HG02981 (cell line): Measurements from ENCODE around the gene CPZ.

ENCODE experiments used
- ATAC-seq: cut with Tn5 transposase; IDR thresholded peaks from one replicate; pipeline ENCODE4 v1.9.1; 2021; ENCODE audit warnings: mild to moderate bottlenecking, moderate library complexity; ENCODE audit not compliant: unreplicated experiment

Gene CPZ

DNA sequence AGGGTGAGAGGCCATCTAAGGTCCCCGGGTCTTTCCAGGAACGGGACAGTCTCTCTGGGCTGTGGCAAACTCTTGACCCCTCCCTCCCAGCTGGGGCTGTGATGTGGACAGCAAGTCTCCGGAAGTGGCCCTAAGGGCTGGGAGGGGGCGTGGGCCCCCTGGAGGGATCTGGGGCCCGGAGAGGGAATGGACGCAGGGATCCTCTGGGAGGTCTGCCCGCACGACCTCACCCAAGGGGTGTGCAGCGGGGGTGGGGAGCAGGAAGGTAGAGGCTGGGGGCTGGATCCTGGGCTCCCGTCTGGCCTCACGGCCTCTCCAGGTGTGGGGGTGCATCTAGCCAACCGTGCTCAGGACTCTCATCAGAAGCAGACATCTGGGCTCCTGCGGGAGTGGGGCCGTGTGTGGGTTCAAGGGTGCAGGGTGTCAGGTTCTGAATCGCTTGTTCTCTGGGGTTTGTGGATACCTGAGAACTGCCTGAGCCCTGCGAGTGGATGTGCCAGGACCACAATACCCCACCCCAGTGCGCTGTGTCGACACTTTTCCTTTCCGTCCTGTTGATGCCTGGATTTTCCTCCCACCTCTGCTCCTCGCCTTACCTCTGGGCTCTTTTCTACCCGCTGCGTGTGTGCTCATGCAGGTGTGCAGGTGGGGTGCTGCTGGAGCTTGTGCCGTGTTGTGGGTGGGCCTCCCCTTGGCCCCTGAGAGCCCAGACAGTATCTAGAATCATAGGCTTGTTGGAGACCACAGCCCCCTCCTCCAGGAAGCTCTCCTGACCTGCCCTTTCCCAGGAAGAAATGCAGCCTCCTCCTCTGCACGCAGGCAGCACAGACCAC, 915 bp downstream of the CPZ start:
- ATAC-seq, result no peak

DNA sequence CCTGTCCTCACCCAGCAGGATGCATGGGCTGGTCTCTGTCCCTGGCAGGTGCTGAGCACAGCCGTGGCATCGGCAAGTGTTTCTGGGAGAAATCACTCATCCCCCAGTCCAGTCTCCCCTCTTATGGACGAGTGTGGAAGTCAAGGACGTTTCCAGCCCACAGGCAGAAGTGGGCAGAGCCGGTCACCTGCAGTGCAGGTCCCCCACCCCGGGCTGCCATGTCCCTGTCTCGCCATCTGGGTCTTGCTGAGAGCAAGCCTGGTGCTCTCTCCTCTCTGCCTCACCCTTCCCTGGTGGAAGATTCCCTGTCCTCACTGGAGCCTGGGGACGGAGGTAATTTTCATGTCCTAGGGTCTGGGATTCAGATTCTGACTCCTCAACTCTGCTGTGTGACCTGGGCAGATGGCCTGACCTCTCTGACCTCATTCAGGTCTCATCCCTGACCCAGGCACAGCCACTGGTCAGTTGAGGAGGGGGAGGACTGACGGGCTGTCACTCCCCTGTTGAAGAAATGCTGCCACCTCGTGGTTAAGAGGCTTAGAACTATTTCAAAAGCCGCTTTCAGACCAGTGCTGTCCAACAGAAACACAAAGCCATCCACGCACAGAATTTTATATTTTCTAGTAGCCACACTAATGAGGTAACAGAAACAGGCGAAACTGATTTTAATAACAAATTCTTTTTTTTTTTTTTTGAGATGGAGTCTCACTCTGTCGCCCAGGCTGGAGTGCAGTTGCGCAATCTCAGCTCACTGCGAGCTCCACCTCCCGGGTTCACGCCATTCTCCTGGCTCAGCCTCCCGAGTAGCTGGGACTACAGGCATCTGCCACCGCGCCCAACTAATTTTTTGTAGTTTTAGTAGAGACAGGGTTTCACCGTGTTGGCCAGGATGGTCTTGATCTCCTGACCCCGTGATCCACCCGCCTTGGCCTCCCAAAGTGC, 1.8 kb downstream of the CPZ start:
- no peak for ATAC-seq

DNA sequence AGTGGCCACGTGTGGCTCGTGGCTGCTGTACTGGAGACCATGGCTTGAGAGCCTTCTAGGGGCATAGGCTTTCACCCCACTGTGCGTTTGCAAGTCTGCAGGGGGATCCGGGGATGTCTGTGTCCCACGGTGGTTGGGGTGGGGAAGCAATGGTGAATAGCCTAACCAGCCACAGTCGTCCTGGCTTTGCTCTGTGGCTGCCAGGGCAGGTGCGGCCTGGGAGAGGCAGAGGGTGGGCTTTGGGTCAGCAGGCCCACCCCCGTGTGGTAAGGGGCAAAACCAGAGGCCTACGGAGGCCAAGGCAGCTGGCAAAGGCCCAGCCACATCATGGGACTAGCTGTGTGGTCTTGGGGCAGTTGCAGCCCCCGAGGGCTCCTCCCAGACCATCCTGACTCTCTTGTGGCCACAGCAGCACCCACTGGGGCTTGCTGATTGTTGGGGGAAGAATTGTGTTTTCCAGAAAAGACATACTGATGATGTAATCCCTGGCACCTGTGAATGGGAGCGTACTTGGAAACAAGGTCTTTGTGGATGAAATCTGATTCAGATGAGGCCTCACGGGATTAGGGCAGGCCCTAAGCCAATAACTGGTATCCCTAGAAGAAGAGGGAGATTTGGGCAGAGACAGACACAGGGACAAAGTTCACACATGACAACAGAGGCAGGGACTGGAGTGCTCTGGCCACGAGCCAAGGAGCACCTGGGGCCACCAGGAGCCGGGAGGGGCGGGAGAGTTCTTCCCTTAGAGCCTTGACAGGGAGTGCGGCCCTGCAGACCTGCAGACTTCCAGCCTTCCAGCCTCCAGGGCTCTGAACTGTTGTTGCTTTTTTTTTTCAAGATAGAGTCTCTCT, 2.9 kb downstream of the CPZ start:
- no peak for ATAC-seq

DNA sequence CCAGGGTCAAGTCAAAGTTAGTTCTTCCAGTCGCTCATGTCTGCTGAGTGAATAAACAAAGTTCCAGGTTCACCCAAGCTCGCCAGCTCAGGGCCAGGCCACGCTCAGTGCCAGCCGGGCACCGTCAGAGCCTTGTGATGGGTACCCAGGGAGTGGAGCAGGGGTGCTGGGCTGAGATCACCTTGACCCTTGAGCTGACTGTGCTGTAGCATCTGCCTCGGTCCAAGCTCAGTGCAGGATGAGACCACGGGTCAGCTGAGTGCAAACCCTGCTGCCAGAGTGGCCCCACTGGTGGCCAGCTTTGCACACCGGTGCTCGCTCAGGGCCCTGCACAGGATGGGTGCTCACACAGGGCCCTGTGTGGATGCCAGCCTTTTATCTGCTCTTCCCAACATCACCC, 4.3 kb downstream of the CPZ start:
- ATAC-seq, result no peak

DNA sequence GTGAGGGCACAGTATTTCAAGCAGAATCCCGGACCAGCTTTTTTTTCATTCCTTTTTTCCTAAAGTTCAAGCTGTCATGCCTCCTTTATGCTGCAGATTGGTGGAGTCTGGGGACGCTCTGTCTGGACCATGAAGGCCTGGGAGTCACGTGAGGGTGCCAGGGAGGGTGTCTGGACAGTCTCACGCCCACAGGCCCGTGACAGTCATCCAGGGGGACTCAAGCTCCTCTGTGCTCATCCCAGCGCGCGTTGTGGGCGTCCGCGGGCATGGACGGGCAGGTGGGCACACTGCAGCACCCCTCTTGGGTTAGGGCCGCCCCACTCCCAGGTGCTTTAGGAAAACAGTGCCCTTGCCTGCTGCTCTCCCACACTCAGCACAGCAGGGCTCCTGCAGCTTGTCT, 4.8 kb downstream of the CPZ start:
- ATAC-seq, result no peak

DNA sequence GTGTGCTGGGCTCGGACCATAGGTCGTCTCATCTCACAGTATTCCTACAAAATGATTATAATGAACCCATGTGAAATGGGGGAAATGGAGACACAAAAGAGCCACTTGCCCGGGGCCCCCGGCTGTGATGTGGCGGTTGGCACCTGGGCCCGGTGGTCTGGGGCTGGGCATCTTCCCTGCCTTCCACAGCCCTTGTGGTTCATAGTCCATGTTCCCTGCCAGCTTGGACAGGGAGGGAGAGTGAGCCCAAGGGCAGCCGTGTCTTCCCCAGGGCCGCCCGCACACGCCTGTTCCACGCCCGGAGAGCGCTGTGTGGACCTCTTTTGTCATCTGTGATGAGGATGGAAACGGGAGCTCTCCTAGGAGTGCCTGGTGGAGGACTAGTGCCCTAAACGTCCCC, 5.2 kb downstream of the CPZ start:
- ATAC-seq, result no peak

DNA sequence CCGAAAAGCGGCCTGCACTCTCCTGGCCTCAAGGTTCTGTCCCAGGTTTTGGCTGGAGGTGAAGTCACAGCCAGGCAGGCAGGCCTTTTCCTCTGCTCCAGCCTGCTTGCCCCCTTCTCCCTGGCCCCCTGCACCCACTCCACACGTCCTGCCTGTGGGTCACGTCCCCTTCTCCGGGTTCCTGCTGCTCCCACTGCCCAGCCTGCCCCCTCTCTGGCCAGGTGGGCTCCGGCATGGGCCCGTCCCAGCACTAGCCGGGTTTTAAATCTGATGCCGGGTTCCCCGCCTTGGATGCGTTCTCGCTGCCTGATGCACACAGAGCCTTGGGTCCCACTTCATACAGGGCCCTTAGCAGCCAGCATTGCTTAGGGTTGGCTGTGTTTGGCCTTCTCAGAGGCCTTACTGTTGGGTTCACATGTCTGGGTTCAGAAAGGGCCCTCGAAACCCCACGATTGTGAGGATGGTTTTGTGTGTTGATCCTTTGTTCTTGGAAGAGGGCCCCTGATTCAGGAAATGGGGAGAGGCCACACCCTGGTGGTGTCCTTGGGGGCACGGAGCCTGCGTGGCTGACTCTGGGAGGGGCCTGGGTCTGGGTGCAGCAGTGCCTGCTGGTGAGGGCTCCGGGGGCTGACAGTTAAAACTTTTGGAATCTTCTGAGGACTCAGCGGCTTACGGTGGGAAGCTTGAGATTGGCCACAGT, 6.0 kb downstream of the CPZ start:
- no peak for ATAC-seq

DNA sequence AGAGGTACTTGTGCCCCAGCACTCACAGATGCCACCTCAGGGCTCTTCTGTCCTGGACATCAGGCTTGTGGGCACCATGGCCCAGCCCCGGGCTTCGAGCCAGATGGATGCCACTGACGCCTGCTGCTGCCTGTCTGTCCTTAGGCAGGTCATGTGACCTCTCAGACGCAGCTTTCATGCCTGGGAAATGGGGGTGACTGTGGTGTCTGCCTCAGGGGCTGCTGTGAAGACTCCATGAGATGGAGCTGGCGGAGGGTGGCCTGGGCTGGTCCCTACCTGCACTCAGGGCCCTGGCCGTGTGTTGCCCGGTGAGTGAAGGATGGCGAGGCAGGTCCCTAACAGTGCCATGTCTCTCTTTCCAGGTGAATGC, 6.5 kb downstream of the CPZ start:
- no peak for ATAC-seq

DNA sequence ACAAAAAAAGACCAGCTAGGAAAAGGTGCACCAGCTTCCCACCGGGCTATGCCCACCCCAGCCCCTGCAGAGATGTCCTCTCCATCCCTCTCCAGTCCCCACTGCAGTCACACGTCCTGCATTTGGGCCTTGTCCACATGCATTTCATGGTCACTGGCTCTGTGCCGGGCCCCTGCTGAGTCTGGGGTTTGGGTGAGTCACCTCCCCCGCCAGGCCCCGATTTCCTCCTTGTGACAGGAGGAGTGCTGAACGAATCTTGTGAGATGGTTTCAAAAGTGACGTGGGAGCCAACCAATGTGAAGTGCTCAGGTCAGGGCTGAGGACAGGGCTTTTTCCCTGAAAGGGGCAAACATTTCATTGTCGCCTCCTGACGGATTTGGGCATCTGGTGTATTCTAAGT, 7.1 kb downstream of the CPZ start:
- ATAC-seq, result no peak

DNA sequence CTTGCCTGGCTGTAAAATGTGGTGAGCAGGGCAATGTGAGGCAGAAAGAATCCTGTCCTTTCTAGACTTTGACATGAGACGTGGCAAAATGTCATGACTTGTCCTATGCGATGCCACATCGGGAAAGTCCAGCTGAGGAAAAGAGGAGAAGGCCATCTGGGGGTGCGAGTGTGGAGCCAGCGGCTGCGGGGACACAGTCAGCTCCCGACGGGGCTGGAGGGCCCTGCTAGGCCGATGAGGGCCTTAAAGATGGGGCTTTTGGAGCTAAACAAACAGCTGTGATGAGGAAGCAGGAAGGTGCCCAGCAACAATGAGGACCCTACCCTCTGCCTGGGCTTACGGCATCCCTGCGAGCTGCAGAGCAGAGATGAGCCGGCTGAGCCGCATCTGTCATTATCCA, 7.7 kb downstream of the CPZ start:
- ATAC-seq, result no peak

DNA sequence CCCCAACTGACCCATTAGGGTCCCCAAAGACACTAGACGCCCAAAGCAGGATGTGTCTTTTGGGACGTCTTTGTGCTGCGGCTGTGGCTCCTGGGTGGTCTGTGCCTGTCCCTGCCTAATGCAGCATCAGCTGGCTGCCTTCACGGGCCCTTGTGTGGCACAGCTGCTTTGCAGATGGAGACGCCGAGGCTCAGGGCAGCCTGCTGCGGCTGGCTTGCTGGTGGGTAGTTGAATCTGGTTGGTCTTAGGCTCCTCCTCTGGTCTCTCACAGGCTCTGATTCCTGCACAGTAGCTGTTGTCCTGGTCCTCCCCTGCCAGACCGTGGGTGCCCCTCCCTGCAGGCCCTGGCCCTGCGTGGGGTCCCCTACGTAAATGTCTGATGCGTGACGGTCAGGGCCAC, 8.1 kb downstream of the CPZ start:
- ATAC-seq, result no peak

DNA sequence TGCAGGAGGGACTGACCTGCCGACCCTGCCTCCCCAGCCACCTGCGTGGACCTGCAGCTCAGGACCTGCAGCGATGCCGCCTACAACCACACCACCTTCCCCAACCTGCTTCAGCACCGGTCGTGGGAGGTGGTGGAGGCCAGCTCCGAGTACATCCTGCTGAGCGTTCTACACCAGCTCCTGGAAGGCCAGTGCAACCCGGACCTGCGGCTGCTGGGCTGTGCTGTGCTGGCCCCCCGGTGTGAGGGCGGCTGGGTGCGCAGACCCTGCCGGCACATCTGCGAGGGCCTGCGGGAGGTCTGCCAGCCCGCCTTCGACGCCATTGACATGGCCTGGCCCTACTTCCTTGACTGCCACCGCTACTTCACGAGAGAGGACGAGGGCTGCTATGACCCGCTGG, 8.5 kb downstream of the CPZ start:
- ATAC-seq, result no peak

DNA sequence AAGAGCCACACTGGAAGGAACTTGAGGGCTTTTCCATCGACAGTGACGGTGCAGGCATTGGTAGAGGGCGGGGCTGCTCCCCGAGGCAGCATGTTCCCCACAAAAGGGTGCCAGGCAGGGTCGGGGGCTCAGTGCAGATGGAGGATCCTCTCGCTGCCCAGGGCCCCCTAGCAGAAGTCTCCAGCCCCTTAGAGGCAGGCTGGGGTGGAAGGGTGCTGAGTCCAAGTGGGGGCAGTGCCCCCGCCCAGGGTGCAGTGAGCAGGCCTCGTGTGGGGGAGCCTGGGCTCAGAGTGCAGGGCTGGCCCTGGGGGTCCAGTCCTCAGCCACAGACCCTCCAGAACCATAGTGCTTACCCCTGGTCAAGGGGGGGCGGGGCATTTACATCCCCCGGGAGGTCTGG, 9.0 kb downstream of the CPZ start:
- ATAC-seq, result no peak

DNA sequence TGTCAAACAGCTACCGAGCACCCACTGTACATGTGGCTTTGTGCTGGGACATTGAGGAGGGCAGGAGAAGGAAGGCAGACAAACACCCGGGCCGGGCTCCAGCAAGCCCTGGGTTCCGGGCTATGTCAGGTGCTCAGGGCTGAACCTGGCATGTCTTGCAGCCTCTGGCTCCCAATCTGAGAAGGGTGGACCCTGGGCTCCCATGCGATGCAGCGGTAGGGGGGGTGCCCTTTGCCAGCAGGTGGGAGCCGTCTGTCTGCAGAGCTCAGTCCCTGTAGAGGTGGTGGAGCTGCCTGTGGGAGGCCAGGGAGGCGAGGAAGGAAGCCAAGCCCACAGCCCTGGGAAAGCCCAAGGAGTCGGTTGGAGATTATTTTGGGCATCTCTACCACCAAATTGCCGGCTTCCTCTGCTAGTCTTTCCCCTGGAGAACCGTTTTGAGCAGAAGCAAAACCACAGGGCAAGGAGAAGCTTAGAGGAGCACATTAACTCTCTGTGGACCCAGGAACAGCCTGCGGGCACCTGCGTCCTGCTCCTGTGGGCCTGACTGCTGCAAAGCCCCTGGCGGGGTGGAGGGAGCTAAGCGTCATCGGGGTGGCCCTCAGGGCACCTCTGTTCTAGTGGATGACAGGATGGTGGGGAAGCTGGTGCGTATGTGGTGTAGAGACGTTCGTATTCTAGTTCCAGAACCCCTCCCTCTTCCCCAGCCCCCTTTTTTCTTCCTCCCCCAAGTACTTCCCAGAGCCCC, 10.3 kb downstream of the CPZ start:
- no peak for ATAC-seq

DNA sequence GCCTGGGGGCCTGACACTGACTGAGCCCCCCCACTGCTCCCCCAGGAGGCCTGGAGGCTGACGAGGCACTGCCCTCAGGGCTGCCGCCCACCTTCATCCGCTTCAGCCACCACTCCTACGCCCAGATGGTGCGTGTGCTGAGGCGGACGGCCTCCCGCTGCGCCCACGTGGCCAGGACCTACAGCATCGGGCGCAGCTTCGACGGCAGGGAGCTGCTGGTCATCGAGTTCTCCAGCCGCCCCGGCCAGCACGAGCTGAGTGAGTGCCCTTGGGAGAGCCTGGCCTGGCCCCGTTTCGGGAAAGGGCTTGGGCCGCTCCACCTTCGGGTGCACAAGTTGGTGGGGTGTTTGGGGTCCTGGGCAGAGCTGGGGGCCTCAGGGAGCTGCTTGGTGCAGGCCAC, 11.4 kb downstream of the CPZ start:
- ATAC-seq, result no peak

DNA sequence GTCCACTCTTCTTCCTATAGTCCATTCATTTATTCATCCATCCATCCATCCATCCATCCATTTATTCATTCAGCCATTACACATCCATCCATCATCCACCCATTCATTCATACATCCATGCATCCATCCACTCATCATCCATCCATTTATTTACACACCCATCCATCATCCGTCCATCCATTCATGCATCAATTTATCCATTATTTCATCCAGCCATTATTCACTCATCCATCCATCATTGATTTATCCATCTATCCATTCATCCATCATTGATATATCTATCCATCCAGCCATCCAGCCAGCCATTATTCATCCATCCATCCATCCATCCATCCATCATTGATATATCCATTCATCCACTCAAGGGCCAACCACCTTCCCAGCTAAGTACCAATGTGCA, 12.7 kb downstream of the CPZ start:
- ATAC-seq, result no peak

DNA sequence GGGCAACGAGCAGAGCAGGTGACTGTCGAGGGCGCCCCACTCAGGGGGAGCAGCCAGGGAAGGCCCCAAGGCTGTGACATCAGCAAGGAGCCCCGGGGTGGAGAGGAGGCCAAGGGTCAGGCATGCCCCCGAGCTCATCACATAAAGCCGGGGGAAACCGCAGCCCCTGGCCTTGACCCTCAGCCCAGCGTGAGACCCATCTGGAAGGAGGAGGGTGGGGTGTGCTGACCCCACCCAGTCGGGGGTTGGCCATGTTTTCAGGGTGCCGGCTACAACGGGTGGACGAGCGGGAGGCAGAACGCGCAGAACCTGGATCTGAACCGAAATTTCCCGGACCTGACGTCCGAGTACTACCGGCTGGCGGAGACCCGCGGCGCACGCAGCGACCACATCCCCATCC, 13.9 kb downstream of the CPZ start:
- no peak for ATAC-seq

DNA sequence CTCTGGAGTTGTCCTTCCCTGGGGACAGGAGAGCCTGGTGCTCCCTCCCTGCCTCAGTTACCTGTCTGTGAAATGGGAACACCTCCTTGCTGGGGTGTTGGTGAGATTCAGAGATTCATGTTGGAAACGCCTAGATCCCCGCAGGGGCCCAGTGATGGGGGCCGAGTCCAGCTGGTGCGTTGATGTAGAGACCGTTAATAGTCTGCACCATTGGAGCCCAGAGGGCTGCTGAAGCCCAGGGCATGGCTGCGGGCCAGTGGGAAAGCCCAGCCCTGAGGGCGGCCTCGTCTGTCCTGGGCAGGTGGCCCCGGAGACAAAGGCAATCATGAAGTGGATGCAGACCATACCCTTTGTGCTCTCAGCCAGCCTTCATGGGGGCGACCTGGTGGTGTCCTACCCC, 14.4 kb downstream of the CPZ start:
- ATAC-seq, result no peak

DNA sequence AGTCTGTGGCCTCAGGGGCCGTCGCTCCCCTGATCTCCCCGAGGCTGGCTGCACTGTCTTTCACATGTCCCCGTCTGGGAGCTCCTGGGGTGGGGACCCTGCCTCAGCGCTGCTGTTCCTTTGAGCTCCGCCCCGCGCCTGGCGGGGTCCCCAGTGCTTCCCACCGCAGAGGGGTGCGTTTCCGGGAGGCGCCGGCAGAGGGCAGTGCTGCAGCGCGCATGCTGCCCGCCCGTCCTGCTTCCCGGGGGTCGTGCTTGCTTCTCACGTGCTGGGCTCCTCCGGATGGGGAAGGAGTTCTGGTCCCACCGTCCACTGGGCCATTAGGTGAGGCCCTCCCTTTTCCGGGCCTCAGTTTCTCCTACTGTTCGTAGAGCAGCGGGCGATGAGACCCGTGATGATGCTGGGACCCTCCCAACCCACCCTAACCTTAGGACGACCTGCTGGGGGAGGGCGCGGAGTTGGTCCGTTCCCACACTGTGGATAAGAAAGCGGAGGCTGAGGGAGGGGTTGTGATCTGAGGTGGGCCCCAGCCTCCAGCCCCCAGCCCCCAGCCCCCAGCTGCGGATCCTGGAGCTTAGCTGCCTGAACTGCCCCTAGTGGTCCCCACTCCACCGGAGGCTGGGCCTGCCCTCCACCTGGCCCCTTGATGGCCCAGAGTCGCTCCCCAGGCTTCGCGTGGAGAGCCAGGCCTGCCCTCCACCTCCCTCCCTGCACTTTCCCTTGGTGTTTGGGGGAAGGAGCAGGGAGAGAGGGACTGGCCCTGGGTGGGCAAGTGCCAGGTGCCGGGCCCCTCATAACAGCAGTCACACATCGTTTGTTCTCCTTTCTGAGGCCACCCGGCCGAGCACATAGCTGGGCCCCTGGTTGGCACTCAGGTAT, 15.3 kb downstream of the CPZ start:
- ATAC-seq, result no peak
